ENCODE data around the gene YTHDC2. TPM values are rescaled to one million over a fixed set of nuclear protein-coding genes. Genes with fewer than 3 reads are reported as not detected.

Gene YTHDC2
- total RNA-seq, 4 donors from 2014 or later = 11.1 to 38.9 (median 21.2) TPM

DNA sequence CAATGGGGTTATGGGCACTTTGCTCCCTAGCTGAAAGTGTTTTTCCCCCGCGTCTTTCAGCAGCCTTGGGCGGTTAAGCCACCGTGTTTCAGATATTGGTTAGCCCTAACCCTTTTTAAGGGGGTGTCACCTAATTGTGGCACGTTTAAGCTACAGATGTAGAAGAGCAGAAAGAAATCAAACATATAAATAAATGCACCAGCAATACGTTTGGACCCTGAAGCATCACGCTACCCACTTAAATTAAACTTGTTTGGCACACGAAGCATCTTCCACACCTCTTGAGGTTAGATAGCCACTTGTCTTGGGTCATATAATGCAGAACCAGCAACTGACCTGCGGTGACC, 768 bp downstream of the YTHDC2 start:
- H3K27ac ChIP-seq = peak overlapping the region; percentile 79 to 98 (median 94)
- peaks cover 0 to 27% of the 10 kb centered on the region in 2 donors for H3K36me3 ChIP-seq
- ATAC-seq = no peak
- TF ChIP-seq POLR2A (IDR thresholded peaks at IDR 0.05) = no peak
- 10% methylated on average over 8 of the region's 9 CpGs; no CpG with 5 or more reads in 1 of the 2 donors for WGBS, 2 donors (ENCODE audit: low coverage in 1 of 2)
- peak overlapping the region; percentile 70 to 88 for H3K4me3 ChIP-seq
- H3K27me3 ChIP-seq = no peaks in the 10 kb centered on the region
- H3K4me1 ChIP-seq = peaks cover 0 to 37% (median 3%) of the 10 kb centered on the region in 3 donors
- no peaks in the 10 kb centered on the region for H3K9me3 ChIP-seq

DNA sequence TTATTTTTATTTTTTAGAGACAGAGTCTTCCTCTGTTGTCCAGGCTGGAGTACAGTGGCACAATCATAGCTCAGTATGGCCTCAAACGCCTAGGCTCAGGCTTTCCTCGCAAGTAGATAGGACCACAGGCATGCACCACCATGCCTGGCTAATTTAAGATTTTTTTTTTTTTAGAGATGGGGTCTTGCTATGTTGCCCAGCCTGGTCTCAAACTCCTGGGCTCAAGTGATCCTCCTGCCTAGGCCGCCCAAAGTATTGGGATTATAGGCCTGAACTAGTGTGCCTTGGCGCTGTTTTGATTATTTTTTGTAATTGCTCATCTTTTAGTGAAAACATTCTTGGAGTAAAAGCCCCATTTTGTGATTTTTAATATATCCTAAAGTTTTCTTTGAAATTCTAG, 5.4 kb downstream of the YTHDC2 start:
- TF ChIP-seq POLR2AphosphoS5 (IDR thresholded peaks at IDR 0.05) (no peak), POLR2A (IDR thresholded peaks at IDR 0.05) (no peak), EP300 (IDR thresholded peaks at IDR 0.05) (no peak)
- TF ChIP-seq, protein P1, sequence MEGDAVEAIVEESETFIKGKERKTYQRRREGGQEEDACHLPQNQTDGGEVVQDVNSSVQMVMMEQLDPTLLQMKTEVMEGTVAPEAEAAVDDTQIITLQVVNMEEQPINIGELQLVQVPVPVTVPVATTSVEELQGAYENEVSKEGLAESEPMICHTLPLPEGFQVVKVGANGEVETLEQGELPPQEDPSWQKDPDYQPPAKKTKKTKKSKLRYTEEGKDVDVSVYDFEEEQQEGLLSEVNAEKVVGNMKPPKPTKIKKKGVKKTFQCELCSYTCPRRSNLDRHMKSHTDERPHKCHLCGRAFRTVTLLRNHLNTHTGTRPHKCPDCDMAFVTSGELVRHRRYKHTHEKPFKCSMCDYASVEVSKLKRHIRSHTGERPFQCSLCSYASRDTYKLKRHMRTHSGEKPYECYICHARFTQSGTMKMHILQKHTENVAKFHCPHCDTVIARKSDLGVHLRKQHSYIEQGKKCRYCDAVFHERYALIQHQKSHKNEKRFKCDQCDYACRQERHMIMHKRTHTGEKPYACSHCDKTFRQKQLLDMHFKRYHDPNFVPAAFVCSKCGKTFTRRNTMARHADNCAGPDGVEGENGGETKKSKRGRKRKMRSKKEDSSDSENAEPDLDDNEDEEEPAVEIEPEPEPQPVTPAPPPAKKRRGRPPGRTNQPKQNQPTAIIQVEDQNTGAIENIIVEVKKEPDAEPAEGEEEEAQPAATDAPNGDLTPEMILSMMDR (IDR thresholded peaks at IDR 0.05) = no peak
- WGBS, 2 donors (ENCODE audit: low coverage in 1 of 2) = 99 to 100% methylated on average over 2 to 4 of the region's 4 CpGs
- Histone ChIP-seq H3K4me3 (no peak overlapping the region), H3K36me3 (peaks cover 0 to 28% of the 10 kb centered on the region in 2 donors), H3K27ac (no peak overlapping the region), H3K9me3 (no peaks in the 10 kb centered on the region), H3K27me3 (no peaks in the 10 kb centered on the region), H3K4me1 (peaks cover 0 to 48% (median 3%) of the 10 kb centered on the region in 3 donors)
- ATAC-seq = no peak

DNA sequence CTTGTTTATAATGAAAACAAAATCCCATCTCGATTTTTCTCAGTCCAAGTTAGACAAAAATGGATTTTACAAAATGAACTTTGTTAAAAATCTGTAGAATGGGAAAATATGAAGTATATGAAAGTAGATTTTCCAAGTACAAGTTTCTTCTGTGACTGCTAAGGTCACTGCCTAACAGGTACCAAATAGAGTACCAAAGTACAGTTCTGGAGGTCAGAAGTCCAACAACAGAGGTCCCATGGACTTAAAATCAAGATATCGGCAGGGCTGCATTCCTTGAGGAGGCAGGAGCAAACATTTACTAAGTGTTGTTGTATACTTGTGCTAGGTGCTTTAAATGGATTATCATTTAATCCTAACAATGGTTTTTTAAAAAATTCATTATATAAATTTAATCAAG, 5.9 kb downstream of the YTHDC2 start:
- 66 to 78% methylated on average over 2 of the region's 2 CpGs for WGBS, 2 donors (ENCODE audit: low coverage in 1 of 2)
- no peaks in the 10 kb centered on the region for H3K27me3 ChIP-seq
- H3K36me3 ChIP-seq = peaks cover 0 to 28% of the 10 kb centered on the region in 2 donors
- peaks cover 0 to 51% (median 3%) of the 10 kb centered on the region in 3 donors for H3K4me1 ChIP-seq
- H3K27ac ChIP-seq = no peak overlapping the region
- TF ChIP-seq POLR2A (IDR thresholded peaks at IDR 0.05) (no peak), EP300 (IDR thresholded peaks at IDR 0.05) (no peak), POLR2AphosphoS5 (IDR thresholded peaks at IDR 0.05) (no peak)
- TF ChIP-seq, protein P1 (IDR thresholded peaks at IDR 0.05) = no peak
- H3K9me3 ChIP-seq = no peaks in the 10 kb centered on the region
- H3K4me3 ChIP-seq = no peak overlapping the region
- ATAC-seq = no peak

DNA sequence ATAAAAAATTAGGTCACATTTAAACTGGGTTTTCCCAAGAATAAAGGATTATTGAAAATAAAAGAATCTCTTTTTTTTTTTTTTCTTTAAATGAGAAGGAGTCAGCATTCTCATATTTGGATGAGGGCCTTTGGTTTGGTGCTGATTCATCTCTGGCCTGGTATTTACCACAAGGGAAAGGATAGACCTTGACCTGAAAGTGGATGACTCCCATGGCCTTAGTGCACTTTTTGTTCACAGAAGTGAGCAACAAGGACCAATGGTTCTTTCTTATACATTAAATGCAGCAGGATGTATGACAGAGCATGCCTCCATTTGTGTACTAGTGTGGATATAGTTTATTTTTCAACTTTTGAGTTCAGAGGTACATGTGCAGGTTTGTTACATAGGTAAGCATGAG, 6.9 kb downstream of the YTHDC2 start:
- no peak for ATAC-seq
- TF ChIP-seq EP300 (IDR thresholded peaks at IDR 0.05) (no peak), POLR2AphosphoS5 (IDR thresholded peaks at IDR 0.05) (no peak)
- Histone ChIP-seq H3K9me3 (no peaks in the 10 kb centered on the region), H3K4me3 (no peak overlapping the region), H3K36me3 (peaks cover 0 to 28% of the 10 kb centered on the region in 2 donors), H3K27me3 (no peaks in the 10 kb centered on the region), H3K27ac (no peak overlapping the region), H3K4me1 (peaks cover 0 to 51% (median 3%) of the 10 kb centered on the region in 3 donors)

DNA sequence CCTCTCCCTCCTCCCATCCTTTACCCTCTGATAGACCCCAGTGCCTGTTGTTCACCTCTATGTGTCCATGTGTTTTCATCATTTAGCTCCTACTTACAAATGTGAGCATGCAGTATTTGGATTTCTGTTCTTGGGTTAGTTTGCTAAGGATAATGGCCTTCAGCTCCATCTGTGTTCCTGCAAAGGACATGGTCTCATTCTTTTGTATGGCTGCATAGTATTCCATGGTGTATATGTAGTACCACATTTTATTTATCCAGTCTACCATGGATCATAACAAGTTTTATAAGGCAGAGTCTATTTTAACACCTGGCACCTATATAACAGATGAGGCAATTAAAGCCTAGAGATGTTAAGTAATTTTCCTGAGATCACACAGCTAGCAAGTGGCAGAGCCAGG, 7.4 kb downstream of the YTHDC2 start:
- H3K36me3 ChIP-seq = peaks cover 0 to 24% of the 10 kb centered on the region in 2 donors
- TF ChIP-seq EP300 (IDR thresholded peaks at IDR 0.05) (no peak), POLR2A (IDR thresholded peaks at IDR 0.05) (no peak), POLR2AphosphoS5 (IDR thresholded peaks at IDR 0.05) (no peak)
- TF ChIP-seq, protein P1 (IDR thresholded peaks at IDR 0.05) = no peak
- no peak for ATAC-seq
- H3K4me3 ChIP-seq = no peak overlapping the region
- no peak overlapping the region for H3K27ac ChIP-seq
- no peaks in the 10 kb centered on the region for H3K27me3 ChIP-seq
- H3K4me1 ChIP-seq = peaks cover 0 to 47% (median 0%) of the 10 kb centered on the region in 3 donors
- H3K9me3 ChIP-seq = no peaks in the 10 kb centered on the region

DNA sequence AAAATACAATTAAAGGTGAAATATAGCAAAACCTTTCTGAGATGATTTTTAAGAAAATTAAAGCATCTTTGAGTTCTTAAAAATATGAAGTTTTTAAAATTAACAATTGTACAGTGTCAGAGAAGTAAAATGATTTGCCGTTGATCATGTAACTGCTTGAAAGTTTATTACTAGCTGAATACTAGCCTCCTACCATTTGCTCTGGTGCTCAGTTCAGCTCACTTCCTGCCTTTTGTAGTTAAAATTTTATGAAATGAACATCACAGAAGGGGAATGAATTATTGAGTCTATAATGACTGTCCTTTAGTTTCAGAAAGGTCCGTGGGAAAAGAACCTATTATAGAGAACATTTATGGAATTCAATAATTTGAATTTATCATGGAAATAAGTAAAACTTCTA, 9.7 kb downstream of the YTHDC2 start:
- TF ChIP-seq POLR2AphosphoS5 (IDR thresholded peaks at IDR 0.05) = no peak
- TF ChIP-seq EP300 (IDR thresholded peaks at IDR 0.05) = no peak
- TF ChIP-seq POLR2A (IDR thresholded peaks at IDR 0.05) = no peak
- TF ChIP-seq, protein P1 (IDR thresholded peaks at IDR 0.05) = no peak
- ATAC-seq = no peak
- 71 to 79% methylated on average over 2 of the region's 2 CpGs for WGBS, 2 donors (ENCODE audit: low coverage in 1 of 2)
- H3K9me3 ChIP-seq = no peaks in the 10 kb centered on the region
- no peaks in the 10 kb centered on the region for H3K27me3 ChIP-seq
- H3K27ac ChIP-seq = no peak overlapping the region
- H3K4me3 ChIP-seq = no peak overlapping the region
- peaks cover 0 to 32% (median 0%) of the 10 kb centered on the region in 3 donors for H3K4me1 ChIP-seq
- peaks cover 0 to 8% of the 10 kb centered on the region in 2 donors for H3K36me3 ChIP-seq
